Mesothelial cell of epicardium (in vitro differentiated cells): Measurements from ENCODE around the gene RGL3. TPM values are rescaled to one million over a fixed set of nuclear protein-coding genes. Genes with fewer than 3 reads are reported as not detected.
"Not testable (repeated sequence)": the region's sequence is repeated elsewhere in the genome, so short reads cannot be mapped to it uniquely, and the experiment has no call there.

Experiments used
- DNase-seq, 2 experiments: peaks; one replicate each; pipeline ENCODE4 v3.0.0; 2021; ENCODE audit warnings: low spot score in 2 of 2; ENCODE audit not compliant: unreplicated experiment in 2 of 2
- H3K27ac Mint-ChIP-seq: 2 replicates; pipeline ENCODE4 v1.8.0; 2021; ENCODE audit warnings: mixed read lengths
- H3K27me3 Mint-ChIP-seq: 2 replicates; pipeline ENCODE4 v1.8.0; 2021; ENCODE audit warnings: low read depth, mixed read lengths
- H3K36me3 Mint-ChIP-seq: 2 replicates; pipeline ENCODE4 v1.8.0; 2021; ENCODE audit warnings: mixed read lengths
- H3K4me1 Mint-ChIP-seq: 2 replicates; pipeline ENCODE4 v1.8.0; 2021; ENCODE audit warnings: mixed read lengths
- H3K4me3 Mint-ChIP-seq: 2 replicates; pipeline ENCODE4 v1.8.0; 2021; ENCODE audit warnings: mild to moderate bottlenecking, moderate library complexity, mixed read lengths
- H3K9me3 Mint-ChIP-seq: 2 replicates; pipeline ENCODE4 v1.8.0; 2021; ENCODE audit warnings: mixed read lengths
- CTCF ChIP-seq: fragments of 200-600 bp; sonication (generic); IDR thresholded peaks from one replicate; pipeline ENCODE4 v1.5.0; 2021; ENCODE audit warnings: antibody characterized with exemption; ENCODE audit not compliant: unreplicated experiment
- total RNA-seq: library from RNA; stranded (reverse); gene quantifications from 3 replicates; pipeline ENCODE4 v1.2.1, GENCODE V29; 2021

RGL3 gene
- total RNA-seq, 1 donor from 2014 or later: 80.8 TPM

GRCh38 chr19:11356676-11357550, 62.2 kb downstream of the RGL3 start:
- Mint-ChIP-seq H3K9me3 (no peaks in the 10 kb centered on the region), H3K4me3 (no peak overlapping the region), H3K4me1 (peaks cover 9% of the 10 kb centered on the region), H3K27ac (no peak overlapping the region), H3K27me3 (peaks cover 55% of the 10 kb centered on the region), H3K36me3 (peaks cover 8% of the 10 kb centered on the region)
- no peak for DNase-seq
- no peak for TF ChIP-seq CTCF

DNA sequence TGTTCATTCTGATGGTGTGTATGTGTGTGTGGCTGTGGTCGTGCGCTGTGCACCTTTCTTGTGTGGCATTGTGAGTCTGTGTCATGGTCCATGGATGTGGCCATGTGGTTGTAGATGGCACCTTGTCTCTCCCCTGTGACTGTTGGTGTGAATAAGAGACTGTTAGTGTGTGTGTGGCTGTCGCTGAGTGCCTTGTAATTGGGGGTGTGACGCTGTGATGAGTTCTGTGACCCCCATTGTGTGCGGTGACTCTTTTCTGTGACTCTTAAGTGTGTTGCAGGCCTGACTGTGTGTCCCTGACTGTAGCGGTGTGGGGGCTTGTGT, 63.1 kb downstream of the RGL3 start:
- peak overlapping the region; percentile 32 for H3K27ac Mint-ChIP-seq
- H3K4me3 Mint-ChIP-seq: peak overlapping the region; percentile 70
- peaks cover 9% of the 10 kb centered on the region for H3K4me1 Mint-ChIP-seq
- H3K36me3 Mint-ChIP-seq: peaks cover 8% of the 10 kb centered on the region
- DNase-seq: no peak
- H3K9me3 Mint-ChIP-seq: no peaks in the 10 kb centered on the region
- TF ChIP-seq CTCF: no peak
- peaks cover 48% of the 10 kb centered on the region for H3K27me3 Mint-ChIP-seq

DNA sequence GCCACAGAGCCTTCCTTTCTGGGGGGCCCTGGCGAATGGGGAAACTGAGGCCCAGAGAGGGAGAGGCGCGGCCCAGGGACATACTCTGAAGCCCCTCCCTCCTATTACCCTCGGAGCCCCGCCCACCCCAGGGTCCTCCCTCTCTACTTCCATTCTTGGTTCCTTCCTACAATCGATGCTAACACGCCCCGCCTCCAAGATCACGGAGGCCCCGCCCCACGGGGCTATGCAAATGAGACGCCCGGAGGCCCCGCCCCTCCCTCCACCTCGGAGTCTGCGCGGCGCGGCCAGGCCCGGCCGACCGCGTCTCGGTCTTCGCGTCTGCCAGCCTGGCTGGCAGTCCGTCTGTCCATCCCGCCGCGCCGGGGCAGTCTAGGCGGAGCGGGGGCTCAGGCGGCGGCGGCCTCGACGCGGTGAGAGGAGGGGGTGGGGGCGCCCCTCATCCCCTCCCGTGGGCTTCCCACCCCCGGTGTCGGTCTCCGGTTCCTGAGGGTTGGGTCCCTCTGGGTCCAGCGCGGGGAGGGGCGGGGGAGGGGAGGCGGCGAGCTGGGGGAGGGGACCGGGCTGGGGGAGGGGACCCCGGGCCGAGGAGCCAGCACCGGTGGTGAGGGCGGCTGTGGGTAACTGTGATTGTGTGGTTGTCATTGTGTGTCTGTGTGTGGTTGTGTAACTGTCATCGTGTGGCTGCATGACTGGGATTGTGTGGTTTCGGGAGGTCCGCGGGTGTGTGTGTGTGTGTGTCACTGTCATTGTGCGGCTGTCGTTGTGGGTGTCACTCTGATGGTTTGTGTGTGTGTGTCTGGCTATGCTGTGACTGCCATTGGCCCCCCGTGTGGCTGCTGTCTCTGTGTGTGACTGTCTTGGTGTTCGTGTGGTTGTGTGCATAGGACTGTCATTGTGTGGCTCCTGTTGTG, 63.7 kb downstream of the RGL3 start, which contains the start of gene PLPPR2:
Gene PLPPR2, plus strand, starts transcription at position 273 of the 914 bp plus-strand sequence. CDS start 2,242 bp downstream, outside the sequence.
- peaks cover 43% of the 10 kb centered on the region for H3K27me3 Mint-ChIP-seq
- H3K4me3 Mint-ChIP-seq: peak within 1 kb of the TSS; percentile 70
- H3K9me3 Mint-ChIP-seq: no peaks in the 10 kb centered on the region
- H3K4me1 Mint-ChIP-seq: peaks cover 9% of the 10 kb centered on the region
- H3K36me3 Mint-ChIP-seq: peaks cover 8% of the 10 kb centered on the region
- no peak for TF ChIP-seq CTCF
- peak; percentile 83 to 89 for DNase-seq
- peak within 1 kb of the TSS; percentile 32 for H3K27ac Mint-ChIP-seq

- H3K4me1 Mint-ChIP-seq, H3K9me3 Mint-ChIP-seq, H3K27ac Mint-ChIP-seq, DNase-seq, H3K36me3 Mint-ChIP-seq: not testable (repeated sequence)
- Mint-ChIP-seq H3K27me3 (peaks cover 30% of the 10 kb centered on the region), H3K4me3 (peak overlapping the region; percentile 38)
Measured at GRCh38 chr19:11354102-11354501, 65.0 kb downstream of the RGL3 start.

DNA sequence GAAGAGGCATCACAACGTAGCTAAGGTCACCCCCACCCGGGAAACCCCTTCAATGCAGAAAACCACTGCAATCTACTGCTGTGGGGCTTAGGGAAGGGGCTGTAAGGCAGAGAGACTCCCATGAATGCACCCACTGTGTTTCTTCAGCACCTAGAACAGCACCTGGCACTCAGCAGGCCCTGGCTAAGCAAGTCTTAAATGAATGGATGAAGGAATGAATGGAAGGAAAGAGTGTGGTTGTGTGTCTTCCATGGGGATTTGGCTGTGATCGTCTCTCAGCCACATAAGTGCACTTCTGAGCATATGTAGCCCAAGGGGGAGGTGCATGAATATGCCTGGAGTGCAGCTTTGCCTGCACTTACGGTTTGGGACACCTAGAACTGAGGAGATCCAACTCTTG, 69.9 kb downstream of the RGL3 start:
- no peak overlapping the region for H3K27ac Mint-ChIP-seq
- H3K9me3 Mint-ChIP-seq: peaks cover 10% of the 10 kb centered on the region
- H3K4me3 Mint-ChIP-seq: no peak overlapping the region
- no peak for DNase-seq
- no peak for TF ChIP-seq CTCF
- H3K4me1 Mint-ChIP-seq: peaks cover 23% of the 10 kb centered on the region
- peaks cover 2% of the 10 kb centered on the region for H3K36me3 Mint-ChIP-seq
- H3K27me3 Mint-ChIP-seq: peaks cover 3% of the 10 kb centered on the region
